Sigmoid colon (tissue), 7 donors: ENCODE data around the gene SERTAD1. TPM values are rescaled to one million over a fixed set of nuclear protein-coding genes. Genes with fewer than 3 reads are reported as not detected.
"Not testable (repeated sequence)": the region's sequence is repeated elsewhere in the genome, so short reads cannot be mapped to it uniquely, and the experiment has no call there.

Experiments
- DNase-seq: peaks from one replicate; pipeline ENCODE4 v3.0.0-alpha.2; 2019
- H3K27ac ChIP-seq, 4 donors: fragments of 200-600 bp; sonication (generic); one replicate each; pipeline ENCODE4 v1.5.1; 2016 to 2019; ENCODE audit warnings: mild to moderate bottlenecking in 1 of 4
- H3K27me3 ChIP-seq, 3 donors: fragments of 200-600 bp; sonication (generic); one replicate each; pipeline ENCODE4 v1.5.1; 2019; ENCODE audit warnings: mild to moderate bottlenecking in 1 of 3
- H3K36me3 ChIP-seq, 4 donors: fragments of 200-600 bp; sonication (generic); one replicate each; pipeline ENCODE4 v1.5.1; 2016 to 2019
- H3K4me1 ChIP-seq, 4 donors: fragments of 200-600 bp; sonication (generic); one replicate each; pipeline ENCODE4 v1.5.1; 2017 to 2019
- H3K4me3 ChIP-seq, 4 donors: fragments of 200-600 bp; sonication (generic); one replicate each; pipeline ENCODE4 v1.5.1; 2017 to 2019; ENCODE audit warnings: mild to moderate bottlenecking in 2 of 4, moderate library complexity in 1 of 4
- H3K9me3 ChIP-seq, 4 donors: fragments of 200-600 bp in 3 of 4; sonication (generic) in 3 of 4; one replicate each; pipeline versions ENCODE4 v1.5.1 to v1.6.1; 2013 to 2019
- EP300 ChIP-seq, 4 donors: sonication (generic); formaldehyde crosslinking; IDR thresholded peaks; one replicate each; pipeline ENCODE4 v1.6.1; 2017; ENCODE audit warnings: antibody characterized with exemption in 4 of 4
- POLR2A ChIP-seq, 2 donors: fragments of 450-650 bp; IDR thresholded peaks; one replicate each; pipeline ENCODE4 v1.6.1; 2016; ENCODE audit warnings: antibody characterized with exemption in 2 of 2, mild to moderate bottlenecking in 2 of 2, moderate library complexity in 2 of 2
- POLR2AphosphoS5 ChIP-seq, 4 donors: sonication (generic); formaldehyde crosslinking; IDR thresholded peaks; one replicate each; pipeline ENCODE4 v1.6.1; 2017; ENCODE audit warnings: antibody characterized with exemption in 4 of 4
- WGBS, 2 donors: extraction: QIAGEN DNeasy Blood & Tissue Kit; methylation state at CpG; one replicate each; pipeline ENCODE4 v1.1.7; 2013; 5-methylcytosine and 5-hydroxymethylcytosine counted together
- intact Hi-C: fragments of 100-400 bp; cut with DNase I; formaldehyde crosslinking; loops from one replicate; pipeline ENCODE4 v1.15.1; 2023
- polyA plus RNA-seq, 3 donors: library from polyadenylated mRNA; stranded (reverse); fragments of 200-250 nt; gene quantifications; one replicate each; pipeline ENCODE4 v1.2.3, GENCODE V29; 2013
- total RNA-seq, 4 donors: library from RNA; depleted of rRNA; stranded (reverse); fragments of >200 nt; gene quantifications; one replicate each; pipeline ENCODE4 v1.1.0, GENCODE V29; 2016
- TF ChIP-seq, protein P1 (sequence below), 4 experiments: fragments of 450-650 bp in 3 of 4; fragments of 200-600 bp in 1 of 4; IDR thresholded peaks; one replicate each; pipeline ENCODE4 v1.5.1; 2016 to 2019; ENCODE audit warnings: antibody characterized with exemption in 4 of 4, mild to moderate bottlenecking in 3 of 4, moderate library complexity in 2 of 4
- donor health status: healthy with polysubstance abuse.
- donor health status: Bipolar disorder and iron deficiency.
- donor health status: healthy.

Gene SERTAD1
- total and polyA plus RNA-seq, 7 donors, result 10.2 to 44.4 (median 18.6) TPM

DNA sequence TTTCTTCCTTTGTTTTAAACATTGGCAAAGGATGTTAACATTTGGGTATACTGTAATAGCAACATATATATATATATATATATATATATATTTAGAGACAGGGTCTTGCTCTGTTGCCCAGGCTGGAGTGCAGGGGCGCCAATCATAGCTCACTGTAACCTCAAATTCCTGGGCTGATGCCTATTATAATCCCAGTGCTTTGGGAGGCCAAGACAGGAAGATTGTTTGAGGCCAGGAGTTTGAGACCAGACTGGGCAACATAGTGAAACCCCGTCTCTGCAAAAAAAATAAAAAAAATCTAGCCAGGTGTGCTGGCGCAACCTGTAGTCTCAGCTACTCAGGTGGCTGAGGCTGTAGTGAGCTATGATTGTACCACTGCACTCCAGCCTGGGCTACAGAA, 34.4 kb upstream of the SERTAD1 start:
- no peak for TF ChIP-seq POLR2AphosphoS5 (IDR thresholded peaks at IDR 0.05)
- no peak for TF ChIP-seq EP300 (IDR thresholded peaks at IDR 0.05)
- no peak for TF ChIP-seq POLR2A (IDR thresholded peaks at IDR 0.05)
- TF ChIP-seq, protein P1, sequence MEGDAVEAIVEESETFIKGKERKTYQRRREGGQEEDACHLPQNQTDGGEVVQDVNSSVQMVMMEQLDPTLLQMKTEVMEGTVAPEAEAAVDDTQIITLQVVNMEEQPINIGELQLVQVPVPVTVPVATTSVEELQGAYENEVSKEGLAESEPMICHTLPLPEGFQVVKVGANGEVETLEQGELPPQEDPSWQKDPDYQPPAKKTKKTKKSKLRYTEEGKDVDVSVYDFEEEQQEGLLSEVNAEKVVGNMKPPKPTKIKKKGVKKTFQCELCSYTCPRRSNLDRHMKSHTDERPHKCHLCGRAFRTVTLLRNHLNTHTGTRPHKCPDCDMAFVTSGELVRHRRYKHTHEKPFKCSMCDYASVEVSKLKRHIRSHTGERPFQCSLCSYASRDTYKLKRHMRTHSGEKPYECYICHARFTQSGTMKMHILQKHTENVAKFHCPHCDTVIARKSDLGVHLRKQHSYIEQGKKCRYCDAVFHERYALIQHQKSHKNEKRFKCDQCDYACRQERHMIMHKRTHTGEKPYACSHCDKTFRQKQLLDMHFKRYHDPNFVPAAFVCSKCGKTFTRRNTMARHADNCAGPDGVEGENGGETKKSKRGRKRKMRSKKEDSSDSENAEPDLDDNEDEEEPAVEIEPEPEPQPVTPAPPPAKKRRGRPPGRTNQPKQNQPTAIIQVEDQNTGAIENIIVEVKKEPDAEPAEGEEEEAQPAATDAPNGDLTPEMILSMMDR (IDR thresholded peaks at IDR 0.05), result no peak
- peaks cover 0 to 30% (median 20%) of the 10 kb centered on the region in 4 donors for H3K4me1 ChIP-seq
- H3K27me3 ChIP-seq, result no peaks in the 10 kb centered on the region
- H3K36me3 ChIP-seq, result peaks cover 0 to 30% (median 5%) of the 10 kb centered on the region in 4 donors
- no peak overlapping the region for H3K27ac ChIP-seq
- no peaks in the 10 kb centered on the region for H3K9me3 ChIP-seq
- intact Hi-C loops, result loop anchor here (5.0 kb wide), 1 partner anchor 153 kb away; no protein-coding TSS in a partner anchor
- 87 to 92% methylated on average over 3 of the region's 3 CpGs for WGBS, 2 donors
- H3K4me3 ChIP-seq, result no peak overlapping the region
- no peak for DNase-seq

DNA sequence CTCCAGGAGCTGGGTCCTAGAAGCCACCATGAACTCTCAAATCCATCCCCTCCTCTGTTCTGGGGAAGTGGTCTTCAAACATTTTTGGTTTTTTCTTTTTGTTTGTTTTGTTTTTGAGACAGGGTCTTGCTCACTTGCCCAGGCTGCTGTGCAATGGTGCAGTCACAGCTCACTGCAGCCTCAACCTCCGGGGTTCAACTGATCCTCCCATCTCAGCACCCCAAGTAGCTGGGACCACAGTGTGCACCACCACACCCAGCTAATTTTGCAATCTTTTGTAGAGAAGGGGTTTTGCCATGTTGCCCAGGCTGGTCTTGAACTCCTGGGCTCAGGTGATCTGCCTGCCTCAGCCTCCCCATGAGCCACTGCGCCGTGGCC, 32.8 kb upstream of the SERTAD1 start:
- Histone ChIP-seq H3K4me1 (peaks cover 0 to 15% (median 4%) of the 10 kb centered on the region in 4 donors), H3K4me3 (no peak overlapping the region), H3K27me3 (no peaks in the 10 kb centered on the region), H3K9me3 (no peaks in the 10 kb centered on the region), H3K36me3 (peaks cover 0 to 37% (median 5%) of the 10 kb centered on the region in 4 donors), H3K27ac (no peak overlapping the region)
- no peak for DNase-seq
- intact Hi-C loops, result no loop called here
- WGBS, 2 donors, result 94 to 98% methylated on average over 3 of the region's 3 CpGs
- no peak for TF ChIP-seq POLR2AphosphoS5 (IDR thresholded peaks at IDR 0.05)
- TF ChIP-seq EP300 (IDR thresholded peaks at IDR 0.05), result no peak
- no peak for TF ChIP-seq POLR2A (IDR thresholded peaks at IDR 0.05)
- TF ChIP-seq, protein P1 (IDR thresholded peaks at IDR 0.05), result no peak

DNA sequence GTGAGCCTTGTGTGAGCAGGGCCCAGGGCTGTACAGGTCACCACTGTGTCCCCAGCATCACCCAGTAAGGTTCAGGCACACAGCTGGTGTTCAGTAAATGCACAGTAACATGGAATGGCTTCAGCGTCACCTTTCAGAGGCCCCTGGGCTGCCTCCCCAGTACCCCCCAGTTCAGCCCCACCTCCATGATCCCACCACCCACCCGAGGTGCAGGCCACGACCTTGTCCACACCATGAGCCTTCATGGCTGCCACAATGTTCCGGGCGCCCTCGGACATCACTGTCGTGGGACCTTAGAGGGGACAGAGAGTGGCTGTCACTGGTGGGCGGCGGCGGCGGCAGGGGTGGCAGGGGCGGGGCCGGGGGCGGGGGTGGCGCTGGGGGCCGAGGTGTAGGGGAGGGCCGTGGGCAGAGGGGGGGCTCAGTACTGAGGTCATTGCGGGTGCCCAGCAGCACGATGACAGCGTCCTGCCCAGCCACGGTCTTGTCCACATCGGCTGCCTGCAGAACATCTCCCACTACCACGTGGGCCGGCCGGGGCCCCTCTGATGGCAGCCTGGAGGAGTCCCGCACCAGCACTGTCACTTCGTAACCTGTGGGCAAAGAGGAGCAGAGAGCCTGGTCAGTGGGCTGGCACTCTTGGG, 32.3 kb upstream of the SERTAD1 start:
- Histone ChIP-seq H3K27ac (no peak overlapping the region), H3K36me3 (peaks cover 0 to 37% (median 5%) of the 10 kb centered on the region in 4 donors)
- 89 to 92% methylated on average over 27 of the region's 27 CpGs for WGBS, 2 donors

DNA sequence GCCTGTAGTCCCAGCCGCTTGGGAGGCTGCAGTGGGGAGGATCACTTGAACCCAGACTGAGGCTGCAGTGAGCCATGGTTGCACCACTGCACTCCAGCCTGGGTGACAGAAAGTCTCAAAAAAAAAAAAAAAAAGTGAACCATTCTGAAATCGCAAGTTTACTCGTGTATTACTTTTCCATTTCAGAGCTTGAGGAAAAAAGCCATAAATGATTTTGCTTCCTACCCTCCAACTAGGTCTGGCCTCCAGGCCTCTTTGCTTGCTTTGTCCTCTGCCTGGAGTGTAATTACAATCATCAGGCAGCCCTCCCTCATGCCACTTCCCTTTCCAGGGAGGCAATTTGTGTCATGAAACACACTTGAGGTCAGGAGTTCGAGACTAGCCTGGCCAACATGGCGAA, 31.3 kb upstream of the SERTAD1 start:
- 85 to 90% methylated on average over 5 of the region's 5 CpGs for WGBS, 2 donors
- peaks cover 0 to 11% (median 0%) of the 10 kb centered on the region in 4 donors for H3K4me1 ChIP-seq
- intact Hi-C loops, result no loop called here
- H3K36me3 ChIP-seq, result peaks cover 0 to 37% (median 5%) of the 10 kb centered on the region in 4 donors
- H3K4me3 ChIP-seq, result no peak overlapping the region
- TF ChIP-seq, protein P1 (IDR thresholded peaks at IDR 0.05), result no peak
- TF ChIP-seq EP300 (IDR thresholded peaks at IDR 0.05), result no peak
- TF ChIP-seq POLR2AphosphoS5 (IDR thresholded peaks at IDR 0.05), result no peak
- TF ChIP-seq POLR2A (IDR thresholded peaks at IDR 0.05), result no peak
- no peak for DNase-seq
- H3K27me3 ChIP-seq, result no peaks in the 10 kb centered on the region
- H3K27ac ChIP-seq, result no peak overlapping the region
- H3K9me3 ChIP-seq, result no peaks in the 10 kb centered on the region

More for the DNA sequence above, 32.3 kb upstream of the SERTAD1 start:
- no peak for TF ChIP-seq POLR2AphosphoS5 (IDR thresholded peaks at IDR 0.05)
- TF ChIP-seq EP300 (IDR thresholded peaks at IDR 0.05), result no peak
- TF ChIP-seq, protein P1 (IDR thresholded peaks at IDR 0.05), result no peak
- no peak for TF ChIP-seq POLR2A (IDR thresholded peaks at IDR 0.05)
- H3K4me3 ChIP-seq, result no peak overlapping the region
- DNase-seq, result no peak
- H3K4me1 ChIP-seq, result peaks cover 0 to 11% (median under 1%) of the 10 kb centered on the region in 4 donors
- no peaks in the 10 kb centered on the region for H3K27me3 ChIP-seq
- intact Hi-C loops, result no loop called here
- no peaks in the 10 kb centered on the region for H3K9me3 ChIP-seq

DNA sequence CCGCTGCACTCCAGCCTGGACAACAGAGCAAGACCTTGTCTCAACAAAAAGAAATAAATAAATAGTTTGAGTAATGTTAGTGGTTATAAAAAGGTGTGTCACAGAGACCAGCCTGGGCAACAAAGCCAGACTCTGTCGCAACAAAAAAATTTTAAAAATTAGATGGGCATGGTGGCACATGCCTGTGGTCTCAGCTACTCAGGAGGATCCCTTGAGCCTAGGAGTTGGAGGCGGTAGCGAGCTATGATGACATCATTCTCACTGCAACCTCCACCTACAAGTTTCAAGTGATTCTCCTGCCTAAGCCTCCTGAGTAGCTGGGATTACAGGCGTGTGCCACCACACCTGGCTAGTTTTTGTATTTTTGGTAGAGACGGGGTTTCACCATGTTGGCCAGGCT, 28.2 kb upstream of the SERTAD1 start:
- WGBS, 2 donors, result 90 to 92% methylated on average over 6 of the region's 6 CpGs
- H3K27ac ChIP-seq, DNase-seq, H3K4me3 ChIP-seq, H3K27me3 ChIP-seq, H3K4me1 ChIP-seq, intact Hi-C loops, H3K9me3 ChIP-seq: not testable (repeated sequence)
- peaks cover 0 to 51% (median 9%) of the 10 kb centered on the region in 4 donors for H3K36me3 ChIP-seq
